Suppressor macrophage (primary cell): ENCODE results near the gene GDNF.
"Not testable (repeated sequence)": the region's sequence is repeated elsewhere in the genome, so short reads cannot be mapped to it uniquely, and the experiment has no call there.

Source experiments
- DNase-seq, 4 experiments: peaks; one replicate each; pipeline ENCODE4 v3.0.0-alpha.2; 2020 to 2022
- total RNA-seq, 17 experiments: gene quantifications; one replicate each; lab custom pipeline; 2026; ENCODE audit warnings: mixed read lengths in 6 of 17, inconsistent platforms in 3 of 17; lab: John Stamatoyannopoulos, UW

The GDNF gene, protein sequence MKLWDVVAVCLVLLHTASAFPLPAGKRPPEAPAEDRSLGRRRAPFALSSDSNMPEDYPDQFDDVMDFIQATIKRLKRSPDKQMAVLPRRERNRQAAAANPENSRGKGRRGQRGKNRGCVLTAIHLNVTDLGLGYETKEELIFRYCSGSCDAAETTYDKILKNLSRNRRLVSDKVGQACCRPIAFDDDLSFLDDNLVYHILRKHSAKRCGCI
- 0 to 2.1 (median 0) reads per million in 17 experiments for total RNA-seq

DNA sequence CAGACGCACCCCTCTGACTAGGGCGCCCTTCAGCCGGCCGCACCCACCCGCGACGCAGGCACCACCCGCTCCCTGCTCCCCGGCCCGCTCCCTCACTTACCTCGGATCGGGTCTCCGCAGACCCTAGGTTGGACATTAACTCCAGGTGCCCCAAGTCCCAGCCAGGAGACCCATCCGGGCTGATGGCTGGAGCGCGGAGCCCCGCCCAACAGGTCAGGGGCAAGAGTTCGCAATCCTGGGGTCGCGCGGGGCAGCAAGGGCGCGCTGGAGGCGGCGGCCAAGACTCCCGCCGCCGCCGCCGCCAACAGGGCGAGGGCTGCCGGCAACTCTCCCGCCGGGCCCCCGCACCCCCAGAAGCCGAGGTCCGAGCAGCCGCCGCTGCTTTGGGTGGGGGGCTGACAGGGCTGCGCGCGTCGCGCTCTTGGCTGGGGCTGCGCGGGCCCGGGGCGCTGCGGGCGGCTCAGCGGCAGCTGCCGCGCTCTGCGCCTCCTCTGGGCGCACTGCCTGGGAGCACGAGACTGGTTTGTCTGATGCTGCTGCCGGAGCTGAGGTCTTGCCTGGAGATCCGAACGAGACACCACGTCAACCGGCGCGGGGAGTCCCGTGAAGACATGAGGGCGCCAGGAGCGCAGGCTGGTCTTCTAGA is at the start of gene GDNF:
Gene GDNF (minus strand): TSS at position 635 of the 646 bp plus-strand sequence. CDS start 5,245 bp downstream, outside the sequence.
- DNase-seq = peak in 1 of 4 experiments; percentile 8

DNA sequence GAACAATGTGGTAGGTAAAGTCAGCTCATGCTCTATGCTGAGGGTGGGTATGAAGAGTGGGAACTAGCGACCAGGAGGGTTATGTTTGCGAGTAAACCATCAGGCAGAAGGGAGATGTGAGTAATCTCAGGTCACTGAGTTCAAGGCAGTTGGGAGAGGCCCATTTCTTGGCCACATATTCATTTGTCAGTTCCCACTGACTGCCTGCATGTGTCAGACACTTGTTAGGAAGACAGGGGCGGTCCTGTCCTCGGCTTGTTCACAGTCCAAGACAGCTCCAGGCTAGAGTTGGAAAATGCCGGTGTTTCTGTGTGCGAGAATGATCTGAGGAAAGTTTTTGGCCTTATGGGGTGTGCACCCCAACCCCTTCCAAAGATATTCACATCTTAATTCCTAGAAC is 48.6 kb upstream of the GDNF start:
- DNase-seq = no peak

DNA sequence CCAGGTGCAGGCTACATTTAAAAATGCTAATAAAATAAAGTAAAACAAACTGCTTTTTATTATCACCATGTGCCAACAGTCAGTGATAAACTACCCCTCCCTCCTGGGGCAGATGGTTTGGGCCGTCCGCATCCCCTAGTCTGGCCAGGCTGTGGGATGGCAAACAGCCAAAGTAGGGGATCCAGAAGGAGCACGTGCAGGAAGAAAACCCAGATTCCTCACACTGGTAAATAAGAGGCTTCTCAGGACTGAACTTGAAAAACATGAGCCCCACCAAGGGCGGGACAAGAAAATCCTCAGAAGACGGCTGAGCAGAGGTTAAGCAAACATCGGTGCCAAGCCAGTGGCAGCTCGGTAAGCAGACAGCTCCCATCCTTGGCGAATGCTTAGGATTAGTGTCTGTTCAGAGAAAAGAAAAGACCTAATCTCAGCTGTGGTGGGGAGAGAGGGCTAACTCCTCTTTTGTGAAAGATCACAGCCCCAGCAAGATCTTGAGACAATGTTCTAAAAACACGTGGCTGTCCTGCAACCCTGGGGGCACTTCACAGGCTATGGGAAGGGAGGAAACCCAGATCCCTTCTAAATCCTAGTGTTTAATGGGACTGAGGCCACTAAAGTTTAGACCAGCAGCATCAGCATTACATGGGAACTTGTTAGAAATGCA is 46.5 kb upstream of the GDNF start:
- DNase-seq = no peak

DNA sequence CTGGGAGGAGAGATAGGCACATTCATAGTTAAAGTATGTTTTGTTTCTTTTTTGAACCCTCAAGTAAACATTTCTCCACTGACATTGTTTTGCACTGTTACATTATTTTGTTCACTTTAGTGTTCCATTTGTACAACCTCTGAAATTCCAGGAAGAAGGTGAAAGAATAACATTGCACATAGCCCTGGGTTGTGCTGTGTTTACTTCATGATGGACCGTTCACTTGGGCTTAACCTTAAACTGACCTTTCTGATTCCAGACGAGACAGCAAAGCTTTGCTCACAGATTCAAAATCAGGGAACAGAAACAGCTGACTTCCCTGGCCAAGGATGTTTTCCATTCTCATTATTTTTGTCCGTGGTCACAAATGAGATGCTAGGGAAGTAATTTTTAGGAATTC is 42.8 kb upstream of the GDNF start:
- DNase-seq = no peak

DNA sequence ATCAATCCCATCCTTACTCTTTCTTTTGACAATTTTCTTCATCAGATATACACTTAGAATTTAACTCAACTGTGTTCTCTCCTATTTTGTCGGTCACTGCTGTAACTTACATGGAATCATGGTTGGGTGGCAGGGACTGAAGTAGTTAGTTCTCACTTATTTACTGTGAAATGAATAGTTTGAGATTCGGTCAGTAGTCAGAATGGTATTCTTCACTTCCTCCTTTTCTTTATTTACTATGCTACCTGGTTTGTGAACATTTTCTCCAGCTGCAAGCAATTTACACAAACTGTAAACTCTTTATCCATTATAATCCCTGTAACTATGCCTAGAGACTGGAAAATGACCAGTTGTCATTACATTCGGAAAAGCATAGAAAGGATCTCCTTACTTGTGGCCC is 41.5 kb upstream of the GDNF start:
- DNase-seq = no peak

DNA sequence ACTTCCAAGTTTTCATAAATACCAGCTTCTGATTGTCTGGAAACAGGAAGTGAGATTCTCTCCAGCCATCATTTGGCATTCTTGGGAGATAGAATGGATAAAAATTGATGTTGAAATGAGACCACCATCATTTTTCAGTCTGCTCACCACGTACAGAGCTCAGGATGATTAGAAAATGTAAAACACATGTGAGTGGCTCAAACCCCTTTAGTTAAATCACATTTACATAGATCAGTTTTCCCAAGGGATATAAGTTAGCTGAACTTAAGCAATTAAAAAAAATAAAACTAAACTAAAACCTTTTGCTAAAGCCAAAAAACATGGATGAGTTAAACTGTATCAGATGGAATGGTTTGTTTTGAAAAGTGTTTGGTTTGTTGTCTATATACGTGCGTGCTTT is 37.1 kb upstream of the GDNF start:
- DNase-seq = no peak

DNA sequence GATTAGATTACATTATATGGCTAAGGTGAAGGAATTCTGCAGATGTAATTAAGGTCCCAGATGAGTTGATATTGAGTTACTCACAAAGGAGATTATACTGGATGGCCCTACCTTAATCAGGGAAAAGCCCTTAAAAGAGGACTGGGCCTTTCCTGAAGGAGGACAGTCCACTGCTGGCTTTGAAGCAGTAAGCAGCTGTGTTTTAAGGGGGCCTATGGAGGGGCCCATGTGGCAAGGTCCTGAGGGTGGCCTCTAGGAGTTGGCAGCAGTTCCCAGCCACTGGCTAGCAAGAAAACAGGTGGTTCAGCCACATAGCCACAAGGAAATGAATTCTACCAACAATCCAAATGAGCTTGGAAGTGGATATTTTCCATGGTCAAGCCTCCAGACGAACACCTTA is 36.4 kb upstream of the GDNF start:
- no peak for DNase-seq

DNA sequence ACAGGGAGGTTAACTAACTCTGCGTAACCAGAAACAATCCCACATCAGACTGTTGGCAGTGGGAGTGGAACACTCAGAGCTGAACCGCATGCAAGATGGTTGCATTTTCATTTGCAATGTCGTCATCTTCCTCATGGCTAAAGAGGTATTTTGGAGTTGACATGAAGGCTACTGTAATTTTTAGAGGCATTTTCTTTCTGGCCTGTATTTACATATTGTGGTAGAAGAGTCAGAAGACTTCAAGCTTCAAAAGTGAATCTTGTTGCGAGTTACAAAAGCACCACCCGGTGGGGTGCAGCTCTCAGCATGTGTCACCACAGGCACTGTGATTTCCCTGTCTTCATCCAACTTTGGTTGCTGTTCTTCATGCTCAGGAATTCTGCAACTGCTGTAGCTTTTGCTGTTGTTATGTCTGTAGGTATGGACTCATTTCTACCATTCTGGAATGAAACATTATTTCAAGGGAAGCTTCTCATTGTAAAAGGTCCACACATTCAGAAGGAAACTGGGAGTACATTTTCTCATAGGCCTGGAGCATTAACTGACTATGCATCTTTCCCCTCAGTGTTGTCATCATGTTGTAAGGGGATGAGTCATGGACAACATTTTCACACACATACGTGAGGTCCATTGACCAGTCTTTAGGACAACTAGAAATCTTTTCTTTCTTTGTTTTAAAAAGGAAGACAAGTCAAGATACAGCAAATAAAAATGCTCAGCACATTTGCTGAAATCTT is 35.4 kb upstream of the GDNF start:
- no peak for DNase-seq

DNA sequence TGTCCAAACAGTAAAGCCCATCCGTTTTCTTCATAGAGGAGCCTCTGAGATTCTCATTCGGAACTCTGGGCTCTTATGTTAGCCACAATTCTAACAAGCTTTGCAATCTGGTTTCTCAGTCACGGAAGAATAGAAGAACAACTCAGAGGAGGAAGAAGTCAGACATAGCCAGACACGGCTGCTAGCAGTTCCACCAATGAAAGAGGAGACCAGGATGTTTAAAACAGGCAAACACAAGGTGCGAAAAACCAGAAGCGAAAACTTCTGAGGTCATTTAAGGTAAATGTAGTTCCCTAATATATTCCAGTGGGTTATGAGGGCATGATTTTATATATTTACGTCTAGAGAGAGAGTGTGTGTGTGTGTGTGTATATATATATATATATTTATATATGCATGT is 34.1 kb upstream of the GDNF start:
- no peak for DNase-seq

DNA sequence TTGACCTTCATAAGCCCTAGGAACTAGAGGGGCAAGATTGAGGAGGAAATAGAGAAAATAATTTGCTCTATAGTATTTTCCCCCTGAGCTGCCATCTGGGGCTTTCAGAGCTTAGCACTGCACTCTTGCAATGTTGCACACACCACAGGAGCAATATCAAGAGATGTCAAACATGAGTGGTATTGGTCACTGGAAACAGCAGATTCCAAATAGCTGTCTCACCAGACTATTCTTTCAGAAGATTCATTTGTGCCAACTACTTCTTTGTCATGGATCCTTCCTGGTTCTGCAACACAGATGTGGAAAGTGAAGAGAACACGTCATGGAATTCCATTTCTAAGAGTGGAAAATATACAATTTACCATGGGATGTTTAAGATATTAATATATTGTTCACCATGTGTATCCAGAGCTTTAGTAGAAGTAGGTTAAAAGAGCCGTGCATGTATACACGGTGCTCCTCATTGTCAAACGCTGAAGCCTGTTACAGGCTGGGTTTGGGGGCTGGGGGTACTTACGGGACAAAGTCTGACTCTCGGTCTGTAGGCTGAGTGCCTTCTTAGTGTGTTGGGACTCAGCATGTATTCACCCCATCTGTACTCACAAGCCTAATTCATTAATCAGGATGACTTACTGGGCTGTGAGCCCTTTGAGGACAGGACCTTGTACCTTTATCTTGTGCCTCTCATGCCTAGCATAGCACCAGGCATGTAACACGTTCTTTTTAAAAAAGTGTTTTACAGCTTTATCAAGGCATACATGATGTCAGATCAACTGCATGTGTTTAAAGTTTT is 31.4 kb upstream of the GDNF start:
- DNase-seq = no peak

DNA sequence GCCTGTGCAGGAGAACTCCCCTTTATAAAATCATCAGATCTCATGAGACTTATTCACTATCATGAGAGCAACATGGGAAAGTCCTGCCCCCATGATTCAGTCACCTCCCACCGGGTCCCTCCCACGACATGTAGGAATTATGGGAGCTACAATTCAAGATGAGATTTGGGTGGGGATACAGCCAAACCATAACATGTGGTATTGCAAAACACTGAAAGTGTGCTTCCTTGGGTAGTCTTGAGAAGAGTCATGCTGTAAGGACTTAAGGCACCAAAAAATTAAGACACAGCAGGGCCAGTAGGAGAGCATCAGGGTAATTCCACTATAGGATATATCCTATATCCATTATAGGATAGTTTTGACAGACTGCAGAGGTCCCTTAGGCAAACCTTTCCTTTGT is 29.4 kb upstream of the GDNF start:
- no peak for DNase-seq

DNA sequence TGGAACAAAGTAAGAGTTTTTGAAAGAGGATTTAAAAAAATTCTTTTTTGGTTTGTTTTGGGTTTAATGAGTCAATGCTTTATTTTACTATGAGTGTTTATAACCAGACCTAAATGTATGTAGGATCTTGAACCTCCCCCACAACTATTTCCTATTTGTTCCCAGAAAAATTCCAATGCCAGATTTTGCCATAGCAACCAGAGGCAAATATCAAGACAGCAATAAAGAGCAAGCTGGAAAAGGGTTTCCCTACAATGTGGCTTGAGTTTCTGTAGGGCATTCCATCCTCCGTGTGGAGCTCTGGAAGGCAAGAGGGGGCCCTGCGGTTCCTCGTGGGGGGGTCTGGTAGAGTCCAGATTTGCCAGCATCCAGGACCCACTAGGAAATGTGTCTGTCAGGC is 27.8 kb upstream of the GDNF start:
- no peak for DNase-seq

DNA sequence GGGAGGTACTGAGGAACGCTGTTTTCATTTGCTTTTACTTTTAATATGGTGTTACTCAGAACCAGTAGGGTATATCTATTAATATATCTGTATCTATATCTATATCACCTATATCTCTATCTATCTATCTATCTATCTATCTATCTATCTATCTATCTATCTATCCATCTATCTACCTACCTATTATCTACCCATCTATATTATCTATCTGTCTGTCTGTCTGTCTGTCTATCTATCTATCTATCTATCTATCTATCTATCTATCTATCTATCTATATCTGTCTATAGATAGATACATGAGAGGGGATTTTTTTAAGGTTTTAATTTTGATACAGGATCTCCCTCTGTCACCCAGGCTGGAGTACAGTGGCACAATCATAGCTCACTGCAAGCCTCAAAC is 23.1 kb upstream of the GDNF start:
- DNase-seq = not testable (repeated sequence)

DNA sequence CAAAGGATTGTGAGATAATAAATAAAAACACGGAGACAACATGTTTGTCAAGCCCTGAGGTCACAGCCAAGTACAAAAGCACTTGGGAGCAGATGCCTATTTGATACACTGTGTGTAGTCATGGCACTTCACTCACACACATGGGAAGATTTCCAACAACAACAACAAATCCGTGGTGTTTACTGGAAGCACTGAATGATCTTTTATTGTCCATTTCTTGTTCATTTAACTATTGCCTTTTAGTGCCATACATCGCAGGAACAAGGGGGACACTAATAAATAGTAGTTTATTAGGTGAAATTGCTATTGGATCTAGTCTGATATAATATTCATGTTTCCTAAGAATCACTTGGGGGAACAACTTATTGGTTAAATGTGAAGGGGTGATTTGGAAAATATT is 20.4 kb upstream of the GDNF start:
- no peak for DNase-seq

DNA sequence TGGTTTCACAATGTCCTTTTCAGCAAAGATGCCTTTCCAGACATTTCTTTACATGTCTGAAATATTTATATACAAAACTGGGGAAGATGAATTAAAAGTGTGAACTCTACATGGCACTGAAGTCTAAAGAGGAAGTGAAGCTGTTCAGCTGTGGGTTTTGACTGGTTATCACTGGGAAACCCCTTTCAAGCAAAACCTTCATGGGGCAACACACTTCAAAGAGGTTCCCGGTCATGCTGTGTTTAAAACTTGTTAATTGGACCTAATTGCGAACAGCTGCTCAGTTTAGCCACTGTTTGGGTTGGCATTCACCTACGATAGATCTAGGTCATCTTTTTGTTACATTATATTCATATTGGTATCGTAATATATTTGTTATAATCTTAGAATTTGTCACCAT is 20.0 kb upstream of the GDNF start:
- DNase-seq = peak in 2 of 4 experiments; percentile 23

DNA sequence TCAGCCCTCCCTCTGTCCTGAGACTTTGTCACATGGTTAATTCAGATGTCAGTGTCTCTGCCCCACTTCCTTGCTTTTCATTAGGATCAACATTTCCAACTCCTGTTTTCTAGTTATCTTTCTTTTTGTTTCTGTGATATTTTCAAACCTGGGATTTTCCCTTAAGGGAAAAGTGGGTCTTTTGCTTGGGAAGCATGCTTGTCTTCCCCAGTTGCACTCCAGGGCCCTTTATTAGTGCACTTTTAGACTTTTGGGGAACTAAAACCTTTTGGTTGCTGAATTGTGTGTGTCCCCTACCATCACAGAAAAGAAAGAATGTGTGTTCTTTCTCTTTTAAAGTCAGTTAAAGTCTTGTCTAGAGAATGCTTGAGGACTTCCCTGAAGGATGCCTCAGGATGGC is 18.4 kb upstream of the GDNF start:
- no peak for DNase-seq

DNA sequence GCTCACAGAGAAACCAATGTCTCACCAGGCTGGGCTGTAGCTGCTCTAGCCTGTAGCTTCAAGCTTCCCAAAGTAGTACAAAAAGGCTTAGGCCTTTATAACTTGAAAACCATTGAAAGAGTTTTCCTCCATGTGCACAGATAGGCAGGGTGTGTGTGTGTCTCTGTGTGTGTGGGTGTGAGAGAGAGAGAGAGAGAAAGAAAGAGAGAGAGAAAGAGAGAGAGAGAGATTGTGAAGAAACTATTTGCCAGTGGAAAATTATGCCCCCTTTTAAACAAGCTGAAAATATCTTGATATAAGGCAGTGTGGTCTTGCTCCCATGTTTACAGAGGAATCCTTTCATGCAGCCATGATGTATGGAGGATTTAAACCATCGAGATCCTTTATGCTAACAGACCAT is 17.9 kb upstream of the GDNF start:
- no peak for DNase-seq

DNA sequence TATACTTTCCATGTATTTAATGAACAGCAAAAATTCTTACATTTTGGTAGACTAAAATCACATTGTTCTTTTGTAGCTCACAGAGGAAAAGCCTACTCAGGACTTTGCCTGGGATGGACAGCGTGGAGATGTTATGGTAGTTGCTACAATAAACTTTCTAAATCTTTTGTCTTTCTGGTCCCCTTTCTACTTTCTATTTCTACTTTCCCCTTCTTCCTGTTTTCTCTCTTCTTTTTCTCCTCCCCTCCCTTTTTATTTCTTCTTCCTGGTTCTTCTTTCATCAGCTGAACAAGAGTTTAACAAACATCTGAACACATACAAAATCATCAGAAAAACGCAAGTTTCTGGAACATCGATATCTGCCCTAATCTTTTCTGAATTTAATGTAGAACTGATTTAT is 15.6 kb upstream of the GDNF start:
- DNase-seq = no peak

DNA sequence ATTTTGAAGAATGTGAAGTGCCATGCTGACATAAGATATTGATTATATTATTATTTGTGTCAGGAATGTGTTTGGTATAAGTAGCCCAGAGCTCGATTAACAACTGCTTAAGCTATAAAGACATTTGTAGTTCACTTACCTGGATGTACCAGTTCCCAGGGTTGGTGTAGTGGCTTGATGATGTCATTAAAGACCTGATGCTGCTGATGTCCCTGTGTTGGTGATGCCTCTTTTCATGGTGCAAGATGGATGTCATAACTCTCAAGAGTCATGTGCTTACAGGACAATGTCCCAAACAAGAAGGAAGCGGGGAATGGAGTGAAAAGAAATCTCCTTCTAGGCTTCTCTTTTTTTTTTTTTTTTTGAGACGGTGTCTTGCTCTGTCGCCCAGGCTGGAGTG is 11.5 kb upstream of the GDNF start:
- DNase-seq = no peak

DNA sequence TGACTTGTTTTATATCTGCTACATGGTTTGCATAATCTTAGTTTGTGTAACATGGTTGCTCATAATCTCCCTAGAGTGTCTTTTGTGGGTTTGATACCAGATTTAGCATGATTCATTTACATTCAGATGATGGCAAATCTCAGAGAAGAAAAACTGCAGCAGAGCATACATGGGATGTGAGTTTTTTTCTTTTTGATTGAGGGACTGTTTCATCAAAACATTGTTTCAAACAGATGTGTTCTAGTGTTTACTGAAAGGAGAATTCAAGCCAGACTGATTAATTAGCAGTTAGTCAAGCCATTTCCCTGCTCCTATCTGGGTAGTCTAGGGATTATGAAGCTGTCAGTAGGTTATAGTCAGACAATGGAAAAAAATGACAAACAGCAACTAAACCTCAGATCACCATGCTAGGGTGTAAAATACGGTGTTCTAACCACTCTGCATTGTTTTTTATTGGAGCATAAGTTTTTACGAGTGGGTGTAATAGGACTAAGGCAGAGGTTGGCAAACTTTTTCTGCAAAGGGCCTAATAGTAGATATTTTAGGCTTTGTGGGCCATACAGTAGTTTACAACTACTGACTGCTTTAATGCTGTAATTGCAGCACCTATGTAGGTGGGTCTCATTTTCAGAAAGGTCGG is 10.5 kb upstream of the GDNF start:
- DNase-seq = no peak

DNA sequence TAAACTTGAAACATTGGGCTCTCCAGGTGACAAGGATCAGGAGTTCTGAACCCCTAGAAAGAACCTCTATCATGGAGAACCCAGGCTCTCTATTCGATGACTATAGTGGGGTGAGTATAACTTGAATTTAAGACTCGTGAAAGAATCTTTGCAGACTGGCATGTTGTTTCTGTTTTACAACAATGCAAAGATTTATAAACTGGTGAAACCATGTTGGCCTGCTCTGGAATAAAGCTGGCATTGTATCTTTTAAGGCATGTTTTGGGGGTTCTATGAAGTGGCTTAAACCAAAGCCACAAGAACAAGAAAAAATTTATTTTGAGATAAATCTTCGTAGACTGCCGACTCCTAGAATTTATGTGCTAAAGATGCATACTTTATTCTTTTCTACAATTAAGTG is 9.8 kb upstream of the GDNF start:
- no peak for DNase-seq

DNA sequence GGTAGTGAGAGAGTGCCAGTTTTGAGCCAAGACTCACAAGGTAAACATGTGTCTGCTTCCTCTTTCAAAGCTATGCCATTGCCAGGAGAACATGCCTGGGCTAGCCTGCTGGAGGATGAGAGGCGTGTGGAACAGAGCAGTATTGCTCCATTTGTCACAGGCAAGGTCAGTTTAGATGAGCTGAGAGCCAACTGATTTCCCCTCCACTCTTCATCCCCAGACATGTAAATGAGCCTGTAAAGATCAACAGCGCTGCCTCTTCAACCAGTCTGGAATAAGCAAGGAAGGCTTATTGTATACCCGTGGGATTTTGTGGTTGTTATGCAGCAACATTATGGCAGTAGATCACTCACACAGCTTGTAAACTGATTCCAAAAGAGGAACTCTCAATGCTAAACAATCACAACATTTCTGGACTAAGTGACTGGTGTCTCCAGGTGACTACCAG is 8.2 kb upstream of the GDNF start:
- DNase-seq = no peak
